ENCODE data around the gene SLCO3A1. TPM values are rescaled to one million over a fixed set of nuclear protein-coding genes. Genes with fewer than 3 reads are reported as not detected.

The SLCO3A1 gene
- total RNA-seq, 2 experiments from 2014 or later, result 29.2 to 29.5 TPM

- Mint-ChIP-seq H3K27ac (no peak overlapping the region), H3K27me3 (peaks cover 1% of the 10 kb centered on the region), H3K4me1 (peaks cover 16% of the 10 kb centered on the region), H3K9me3 (no peaks in the 10 kb centered on the region), H3K36me3 (no peaks in the 10 kb centered on the region), H3K4me3 (no peak overlapping the region)
- ATAC-seq (ENCODE audit: low read depth), result no peak
- no peak for DNase-seq
- POLR2A ChIA-PET, result no interaction called here
These were observed 258.7 kb downstream of the SLCO3A1 start for GRCh38 chr15:92112180-92112579.

- Mint-ChIP-seq H3K36me3 (no peaks in the 10 kb centered on the region), H3K4me1 (peaks cover 16% of the 10 kb centered on the region), H3K27ac (no peak overlapping the region), H3K9me3 (no peaks in the 10 kb centered on the region), H3K4me3 (no peak overlapping the region), H3K27me3 (peaks cover 1% of the 10 kb centered on the region)
- POLR2A ChIA-PET, result no interaction called here
- DNase-seq (no peak), ATAC-seq (ENCODE audit: low read depth) (no peak)
These were observed 259.2 kb downstream of the SLCO3A1 start for GRCh38 chr15:92112711-92113110.

GRCh38 chr15:92113832-92114231 lies 260.3 kb downstream of the SLCO3A1 start:
- Mint-ChIP-seq H3K36me3 (no peaks in the 10 kb centered on the region), H3K4me3 (no peak overlapping the region), H3K27ac (no peak overlapping the region), H3K27me3 (peaks cover 1% of the 10 kb centered on the region), H3K9me3 (no peaks in the 10 kb centered on the region), H3K4me1 (peaks cover 13% of the 10 kb centered on the region)
- no peak for ATAC-seq (ENCODE audit: low read depth)
- DNase-seq, result no peak
- POLR2A ChIA-PET, result no interaction called here

GRCh38 chr15:92115834-92116233 lies 262.3 kb downstream of the SLCO3A1 start:
- POLR2A ChIA-PET, result no interaction called here
- H3K27ac Mint-ChIP-seq, result no peak overlapping the region

GRCh38 chr15:92116330-92116729 lies 262.8 kb downstream of the SLCO3A1 start:
- POLR2A ChIA-PET, result no interaction called here
- peaks cover under 1% of the 10 kb centered on the region for H3K4me1 Mint-ChIP-seq
- H3K4me3 Mint-ChIP-seq, result no peak overlapping the region
- ATAC-seq (ENCODE audit: low read depth), result no peak
- peaks cover 1% of the 10 kb centered on the region for H3K27me3 Mint-ChIP-seq
- H3K27ac Mint-ChIP-seq, result no peak overlapping the region
- H3K9me3 Mint-ChIP-seq, result no peaks in the 10 kb centered on the region
- peaks cover 9% of the 10 kb centered on the region for H3K36me3 Mint-ChIP-seq
- no peak for DNase-seq

More at GRCh38 chr15:92115834-92116233, 262.3 kb downstream of the SLCO3A1 start:
- no peak overlapping the region for H3K4me3 Mint-ChIP-seq
- no peaks in the 10 kb centered on the region for H3K9me3 Mint-ChIP-seq
- peaks cover 1% of the 10 kb centered on the region for H3K27me3 Mint-ChIP-seq
- H3K4me1 Mint-ChIP-seq, result peaks cover 4% of the 10 kb centered on the region
- DNase-seq, result no peak
- no peak for ATAC-seq (ENCODE audit: low read depth)
- peaks cover 4% of the 10 kb centered on the region for H3K36me3 Mint-ChIP-seq

GRCh38 chr15:92117261-92117731 lies 263.8 kb downstream of the SLCO3A1 start:
- H3K4me1 Mint-ChIP-seq, result peaks cover 8% of the 10 kb centered on the region
- no peak overlapping the region for H3K27ac Mint-ChIP-seq
- ATAC-seq (ENCODE audit: low read depth), result no peak

GRCh38 chr15:92118162-92118935 lies 264.8 kb downstream of the SLCO3A1 start:
- Mint-ChIP-seq H3K27ac (no peak overlapping the region), H3K36me3 (peaks cover 23% of the 10 kb centered on the region), H3K4me1 (peaks cover 9% of the 10 kb centered on the region), H3K4me3 (no peak overlapping the region), H3K27me3 (peaks cover 1% of the 10 kb centered on the region), H3K9me3 (peaks cover 6% of the 10 kb centered on the region)
- ATAC-seq (ENCODE audit: low read depth) (no peak), DNase-seq (no peak)
- POLR2A ChIA-PET, result no interaction called here

More at GRCh38 chr15:92117261-92117731, 263.8 kb downstream of the SLCO3A1 start:
- Mint-ChIP-seq H3K9me3 (peaks cover 4% of the 10 kb centered on the region), H3K27me3 (peaks cover 1% of the 10 kb centered on the region), H3K4me3 (no peak overlapping the region), H3K36me3 (peaks cover 19% of the 10 kb centered on the region)
- POLR2A ChIA-PET, result no interaction called here
- DNase-seq, result no peak

- H3K27ac Mint-ChIP-seq, result no peak overlapping the region
- H3K9me3 Mint-ChIP-seq, result peaks cover 6% of the 10 kb centered on the region
- H3K27me3 Mint-ChIP-seq, result peaks cover 1% of the 10 kb centered on the region
- H3K4me3 Mint-ChIP-seq, result no peak overlapping the region
- peaks cover 9% of the 10 kb centered on the region for H3K4me1 Mint-ChIP-seq
- POLR2A ChIA-PET, result no interaction called here
- peaks cover 29% of the 10 kb centered on the region for H3K36me3 Mint-ChIP-seq
- ATAC-seq (ENCODE audit: low read depth) (no peak), DNase-seq (no peak)
These were observed 265.4 kb downstream of the SLCO3A1 start for GRCh38 chr15:92118936-92119325.

GRCh38 chr15:92120094-92120795 lies 266.7 kb downstream of the SLCO3A1 start:
- H3K4me3 Mint-ChIP-seq, result no peak overlapping the region
- H3K9me3 Mint-ChIP-seq, result peaks cover 6% of the 10 kb centered on the region
- peaks cover 29% of the 10 kb centered on the region for H3K36me3 Mint-ChIP-seq
- ATAC-seq (ENCODE audit: low read depth) (no peak), DNase-seq (no peak)
- peaks cover 9% of the 10 kb centered on the region for H3K4me1 Mint-ChIP-seq
- POLR2A ChIA-PET, result interaction anchor here (0.7 kb wide), 1 partner anchor 348 kb away, joined by 3 read pairs; no protein-coding TSS in a partner anchor
- peaks cover under 1% of the 10 kb centered on the region for H3K27me3 Mint-ChIP-seq
- H3K27ac Mint-ChIP-seq, result no peak overlapping the region

GRCh38 chr15:92121047-92121446 lies 267.5 kb downstream of the SLCO3A1 start:
- H3K36me3 Mint-ChIP-seq, result peaks cover 29% of the 10 kb centered on the region
- H3K27me3 Mint-ChIP-seq, result no peaks in the 10 kb centered on the region
- peaks cover 9% of the 10 kb centered on the region for H3K4me1 Mint-ChIP-seq
- no peak overlapping the region for H3K27ac Mint-ChIP-seq
- DNase-seq (no peak), ATAC-seq (ENCODE audit: low read depth) (no peak)
- peaks cover 6% of the 10 kb centered on the region for H3K9me3 Mint-ChIP-seq
- no peak overlapping the region for H3K4me3 Mint-ChIP-seq
- POLR2A ChIA-PET, result no interaction called here

- ATAC-seq (ENCODE audit: low read depth) (no peak), DNase-seq (no peak)
- Mint-ChIP-seq H3K9me3 (peaks cover 6% of the 10 kb centered on the region), H3K27me3 (no peaks in the 10 kb centered on the region), H3K4me3 (no peak overlapping the region), H3K4me1 (peaks cover 9% of the 10 kb centered on the region), H3K27ac (no peak overlapping the region), H3K36me3 (peaks cover 29% of the 10 kb centered on the region)
- POLR2A ChIA-PET, result no interaction called here
These were observed 268.8 kb downstream of the SLCO3A1 start for GRCh38 chr15:92122259-92122658.

GRCh38 chr15:92123962-92124656 lies 270.6 kb downstream of the SLCO3A1 start:
- H3K27ac Mint-ChIP-seq, result no peak overlapping the region
- peaks cover 9% of the 10 kb centered on the region for H3K4me1 Mint-ChIP-seq
- POLR2A ChIA-PET, result no interaction called here
- no peaks in the 10 kb centered on the region for H3K27me3 Mint-ChIP-seq
- no peak for ATAC-seq (ENCODE audit: low read depth)
- no peak overlapping the region for H3K4me3 Mint-ChIP-seq
- peaks cover 6% of the 10 kb centered on the region for H3K9me3 Mint-ChIP-seq
- no peak for DNase-seq
- H3K36me3 Mint-ChIP-seq, result peaks cover 37% of the 10 kb centered on the region

- H3K4me1 Mint-ChIP-seq, result peaks cover 9% of the 10 kb centered on the region
- peaks cover 6% of the 10 kb centered on the region for H3K9me3 Mint-ChIP-seq
- ATAC-seq (ENCODE audit: low read depth) (no peak), DNase-seq (no peak)
- H3K27me3 Mint-ChIP-seq, result no peaks in the 10 kb centered on the region
- H3K4me3 Mint-ChIP-seq, result no peak overlapping the region
- H3K36me3 Mint-ChIP-seq, result peaks cover 37% of the 10 kb centered on the region
- POLR2A ChIA-PET, result no interaction called here
- no peak overlapping the region for H3K27ac Mint-ChIP-seq
These were observed 271.1 kb downstream of the SLCO3A1 start for GRCh38 chr15:92124657-92125010.
